ENCODE measurements around the gene BAZ2B.

The BAZ2B gene

GRCh38 chr2:159526433-159526832, 89.9 kb downstream of the BAZ2B start:
- no peak for TF ChIP-seq CTCF (IDR thresholded peaks at IDR 0.05; ENCODE audit: low read depth, low read length, missing control alignments)
- H3K4me3 ChIP-seq (replicated peaks; ENCODE audit: low read depth, low read length), result no peak overlapping the region
- DNase-seq (ENCODE audit: extremely low read depth, low read depth), result no peak

GRCh38 chr2:159525012-159525411, 91.3 kb downstream of the BAZ2B start:
- DNase-seq (ENCODE audit: extremely low read depth, low read depth), result no peak
- no peak for TF ChIP-seq CTCF (IDR thresholded peaks at IDR 0.05; ENCODE audit: low read depth, low read length, missing control alignments)
- no peak overlapping the region for H3K4me3 ChIP-seq (replicated peaks; ENCODE audit: low read depth, low read length)

GRCh38 chr2:159521272-159521671, 95.1 kb downstream of the BAZ2B start:
- no peak for DNase-seq (ENCODE audit: extremely low read depth, low read depth)
- TF ChIP-seq CTCF (IDR thresholded peaks at IDR 0.05; ENCODE audit: low read depth, low read length, missing control alignments), result no peak
- no peak overlapping the region for H3K4me3 ChIP-seq (replicated peaks; ENCODE audit: low read depth, low read length)

- no peak for DNase-seq (ENCODE audit: extremely low read depth, low read depth)
- no peak overlapping the region for H3K4me3 ChIP-seq (replicated peaks; ENCODE audit: low read depth, low read length)
- no peak for TF ChIP-seq CTCF (IDR thresholded peaks at IDR 0.05; ENCODE audit: low read depth, low read length, missing control alignments)
Measured at GRCh38 chr2:159518321-159519005, 97.9 kb downstream of the BAZ2B start.

GRCh38 chr2:159516241-159516758, 100.0 kb downstream of the BAZ2B start:
- DNase-seq (ENCODE audit: extremely low read depth, low read depth), result no peak
- H3K4me3 ChIP-seq (replicated peaks; ENCODE audit: low read depth, low read length), result peak overlapping the region; percentile 25
- no peak for TF ChIP-seq CTCF (IDR thresholded peaks at IDR 0.05; ENCODE audit: low read depth, low read length, missing control alignments)

- DNase-seq (ENCODE audit: extremely low read depth, low read depth), result no peak
- no peak for TF ChIP-seq CTCF (IDR thresholded peaks at IDR 0.05; ENCODE audit: low read depth, low read length, missing control alignments)
- H3K4me3 ChIP-seq (replicated peaks; ENCODE audit: low read depth, low read length), result no peak overlapping the region
Measured at GRCh38 chr2:159515441-159515840, 100.9 kb downstream of the BAZ2B start.

GRCh38 chr2:159513745-159514144, 102.6 kb downstream of the BAZ2B start:
- no peak for TF ChIP-seq CTCF (IDR thresholded peaks at IDR 0.05; ENCODE audit: low read depth, low read length, missing control alignments)
- no peak overlapping the region for H3K4me3 ChIP-seq (replicated peaks; ENCODE audit: low read depth, low read length)
- DNase-seq (ENCODE audit: extremely low read depth, low read depth), result no peak
